Caco-2 (cell line): ENCODE results near the gene PUM1. TPM values are rescaled to one million over a fixed set of nuclear protein-coding genes. Genes with fewer than 3 reads are reported as not detected.

Source experiments
- BruUV-seq: library from RNA; stranded (reverse); fragments of 400-500 nt; replicated peaks from 2 replicates; lab custom pipeline; 2021; lab: Mats Ljungman, UMichigan
- CTCF ChIA-PET: fragments of 300-600 bp; sonication (Branson Sonifier 250); formaldehyde crosslinking; loops from one replicate; lab custom pipeline; 2022; ENCODE audit warnings: antibody characterized with exemption; lab: Charles Lee
- POLR2A ChIA-PET: fragments of 300-600 bp; sonication (Branson Sonifier 250); formaldehyde crosslinking; loops from one replicate; lab custom pipeline; 2022; ENCODE audit warnings: antibody characterized with exemption; lab: Charles Lee
- DNase-seq, 2 experiments: peaks; one replicate each; pipeline versions ENCODE4 v3.0.0 to v3.0.0-alpha.2; 2020 to 2022
- H3K27me3 ChIP-seq: replicated peaks from 2 replicates; pipeline ENCODE4 v1.6.0; 2011; ENCODE audit warnings: low read length; ENCODE audit not compliant: control insufficient read depth, insufficient read depth
- H3K36me3 ChIP-seq: 2 replicates; pipeline ENCODE4 v1.5.1; 2011; ENCODE audit warnings: low read length; ENCODE audit not compliant: control insufficient read depth, insufficient read depth
- H3K4me1 ChIP-seq: fragments of 250-450 bp; sonication (Bioruptor Pico); 2 replicates; pipeline ENCODE4 v1.5.1; 2020; ENCODE audit warnings: mild to moderate bottlenecking
- H3K4me3 ChIP-seq: 2 replicates; pipeline ENCODE4 v1.5.1; 2011; ENCODE audit warnings: low read depth, mild to moderate bottlenecking, control low read depth, low read length
- H3K9me3 ChIP-seq: fragments of 250-450 bp; sonication (Bioruptor Pico); 2 replicates; pipeline ENCODE4 v1.5.1; 2020; ENCODE audit warnings: mild to moderate bottlenecking, moderate library complexity
- H3K27ac Mint-ChIP-seq: one replicate; pipeline ENCODE4 v1.8.0; 2022; ENCODE audit warnings: mixed read lengths; ENCODE audit not compliant: unreplicated experiment
- H3K27me3 Mint-ChIP-seq: one replicate; pipeline ENCODE4 v1.8.0; 2022; ENCODE audit warnings: mixed read lengths; ENCODE audit not compliant: insufficient read depth, unreplicated experiment
- H3K36me3 Mint-ChIP-seq: one replicate; pipeline ENCODE4 v1.8.0; 2022; ENCODE audit warnings: mild to moderate bottlenecking, mixed read lengths; ENCODE audit not compliant: insufficient read depth, unreplicated experiment
- H3K4me1 Mint-ChIP-seq: one replicate; pipeline ENCODE4 v1.8.0; 2022; ENCODE audit warnings: low read depth, mixed read lengths; ENCODE audit not compliant: unreplicated experiment
- H3K4me3 Mint-ChIP-seq: one replicate; pipeline ENCODE4 v1.8.0; 2022; ENCODE audit warnings: mild to moderate bottlenecking, moderate library complexity, mixed read lengths; ENCODE audit not compliant: unreplicated experiment
- H3K9me3 Mint-ChIP-seq: one replicate; pipeline ENCODE4 v1.8.0; 2022; ENCODE audit warnings: mixed read lengths; ENCODE audit not compliant: unreplicated experiment
- intact Hi-C: fragments of 100-400 bp; cut with micrococcal nuclease; formaldehyde crosslinking; loops from one replicate; pipeline ENCODE4 v1.10.0; 2022; ENCODE audit not compliant: unreplicated experiment
- total RNA-seq: library from RNA; stranded (reverse); gene quantifications from 2 replicates; pipeline ENCODE4 v1.2.3, GENCODE V29; 2022
- TF ChIP-seq, protein P1 (sequence below), 2 experiments: fragments of 200-600 bp in 1 of 2; IDR thresholded peaks; 1 replicate in 1 of 2; 2 replicates in 1 of 2; pipeline versions ENCODE4 v1.5.1 to v1.8.0; 2011 to 2022; ENCODE audit warnings: antibody characterized with exemption in 1 of 2, control low read depth in 1 of 2, inconsistent platforms in 1 of 2, low read depth in 1 of 2, low read length in 1 of 2, mild to moderate bottlenecking in 1 of 2, moderate library complexity in 1 of 2; ENCODE audit not compliant: insufficient read depth in 1 of 2, severe bottlenecking in 1 of 2, unreplicated experiment in 1 of 2

PUM1 gene
- total RNA-seq, 1 experiment from 2014 or later = 93.7 TPM

DNA sequence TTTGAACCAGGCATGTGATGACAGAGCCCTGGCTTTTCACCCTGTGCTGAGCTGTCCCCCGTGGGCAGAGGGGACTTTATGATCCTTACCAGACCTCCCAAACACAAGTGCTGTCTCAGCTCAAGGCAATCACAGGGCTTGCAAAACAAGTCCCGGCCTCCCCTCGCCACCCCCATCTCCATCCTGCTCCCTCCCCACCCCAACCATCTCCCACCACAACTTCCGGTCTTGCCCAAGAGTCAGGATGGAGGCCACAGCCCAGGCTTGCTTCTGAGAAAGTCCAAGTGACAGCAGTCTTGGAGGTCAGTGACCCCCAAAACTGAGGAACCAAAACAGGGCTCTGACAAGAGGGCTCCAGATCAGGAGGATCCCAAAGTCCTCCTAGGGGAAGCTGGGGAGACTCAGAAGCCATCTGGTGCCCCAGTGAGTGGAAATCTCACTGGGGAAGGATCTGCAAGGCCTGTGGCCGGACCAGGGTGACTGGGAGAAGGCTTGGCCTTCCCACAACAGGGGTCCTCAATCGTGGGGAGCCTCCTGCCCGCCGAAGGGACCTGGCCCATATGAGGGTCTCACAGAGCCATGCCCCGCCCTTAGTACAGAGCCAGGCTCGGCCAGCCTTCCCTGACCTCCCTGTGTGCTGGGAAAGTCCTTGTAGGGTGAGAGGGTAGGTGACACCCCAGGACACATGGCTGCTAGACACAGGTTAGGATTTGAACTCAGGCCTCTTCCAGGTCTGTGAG, 152.4 kb downstream of the PUM1 start:
- Histone ChIP-seq H3K36me3 (no peaks in the 10 kb centered on the region), H3K27me3 (no peaks in the 10 kb centered on the region), H3K4me3 (no peak overlapping the region), H3K4me1 (no peaks in the 10 kb centered on the region), H3K9me3 (no peaks in the 10 kb centered on the region)
- ChIA-PET POLR2A (no interaction called here), CTCF (interaction anchor here (0.5 to 3.8 kb wide), 2 partner anchors 111 to 122 kb away, joined by 3 to 42 read pairs; no protein-coding TSS in a partner anchor)
- H3K4me3 Mint-ChIP-seq = no peak overlapping the region
- no peaks in the 10 kb centered on the region for H3K36me3 Mint-ChIP-seq
- H3K27ac Mint-ChIP-seq = no peak overlapping the region
- no peaks in the 10 kb centered on the region for H3K4me1 Mint-ChIP-seq
- intact Hi-C loops = no loop called here
- no peaks in the 10 kb centered on the region for H3K9me3 Mint-ChIP-seq
- DNase-seq = no peak
- TF ChIP-seq, protein P1, sequence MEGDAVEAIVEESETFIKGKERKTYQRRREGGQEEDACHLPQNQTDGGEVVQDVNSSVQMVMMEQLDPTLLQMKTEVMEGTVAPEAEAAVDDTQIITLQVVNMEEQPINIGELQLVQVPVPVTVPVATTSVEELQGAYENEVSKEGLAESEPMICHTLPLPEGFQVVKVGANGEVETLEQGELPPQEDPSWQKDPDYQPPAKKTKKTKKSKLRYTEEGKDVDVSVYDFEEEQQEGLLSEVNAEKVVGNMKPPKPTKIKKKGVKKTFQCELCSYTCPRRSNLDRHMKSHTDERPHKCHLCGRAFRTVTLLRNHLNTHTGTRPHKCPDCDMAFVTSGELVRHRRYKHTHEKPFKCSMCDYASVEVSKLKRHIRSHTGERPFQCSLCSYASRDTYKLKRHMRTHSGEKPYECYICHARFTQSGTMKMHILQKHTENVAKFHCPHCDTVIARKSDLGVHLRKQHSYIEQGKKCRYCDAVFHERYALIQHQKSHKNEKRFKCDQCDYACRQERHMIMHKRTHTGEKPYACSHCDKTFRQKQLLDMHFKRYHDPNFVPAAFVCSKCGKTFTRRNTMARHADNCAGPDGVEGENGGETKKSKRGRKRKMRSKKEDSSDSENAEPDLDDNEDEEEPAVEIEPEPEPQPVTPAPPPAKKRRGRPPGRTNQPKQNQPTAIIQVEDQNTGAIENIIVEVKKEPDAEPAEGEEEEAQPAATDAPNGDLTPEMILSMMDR (IDR thresholded peaks at IDR 0.05; ENCODE audit: insufficient read depth in 1 of 2, low read depth in 1 of 2, low read length in 1 of 2, severe bottlenecking in 1 of 2, unreplicated experiment in 1 of 2) = no peak
- BruUV-seq = no TSS peak
- no peaks in the 10 kb centered on the region for H3K27me3 Mint-ChIP-seq

DNA sequence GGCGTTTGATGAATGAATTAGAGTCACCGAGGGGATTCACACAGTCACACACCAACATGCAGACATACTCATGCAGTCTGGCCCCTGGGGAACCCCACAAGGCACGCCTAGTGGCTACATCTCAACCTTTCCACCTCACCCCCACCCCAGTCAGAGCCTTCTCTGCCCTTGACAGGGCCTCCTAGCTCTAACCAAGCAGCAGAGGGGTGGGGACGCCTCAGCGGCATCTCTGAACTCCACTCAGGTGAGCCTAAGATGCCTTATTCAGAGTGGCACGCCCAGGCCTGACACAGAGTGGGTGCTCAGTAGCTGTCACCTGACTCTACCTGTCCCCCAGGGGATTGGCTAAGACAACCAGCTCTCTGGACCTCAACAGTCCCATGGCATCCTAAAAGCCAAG, 153.3 kb downstream of the PUM1 start:
- H3K4me3 ChIP-seq = no peak overlapping the region
- no peaks in the 10 kb centered on the region; the same call in 1 of the 2 replicates for H3K27me3 ChIP-seq
- Mint-ChIP-seq H3K4me1 (no peaks in the 10 kb centered on the region), H3K27me3 (no peaks in the 10 kb centered on the region), H3K9me3 (no peaks in the 10 kb centered on the region), H3K27ac (no peak overlapping the region), H3K36me3 (no peaks in the 10 kb centered on the region), H3K4me3 (no peak overlapping the region)
- DNase-seq = no peak
- TF ChIP-seq, protein P1 (IDR thresholded peaks at IDR 0.05; ENCODE audit: insufficient read depth in 1 of 2, low read depth in 1 of 2, low read length in 1 of 2, severe bottlenecking in 1 of 2, unreplicated experiment in 1 of 2) = no peak
- ChIA-PET CTCF (interaction anchor here (0.8 to 3.8 kb wide), 3 partner anchors 104 to 133 kb away, joined by 3 to 42 read pairs (median 5); no protein-coding TSS in a partner anchor), POLR2A (no interaction called here)
- H3K36me3 ChIP-seq = no peaks in the 10 kb centered on the region
- H3K4me1 ChIP-seq = no peaks in the 10 kb centered on the region
- intact Hi-C loops = no loop called here
- no TSS peak for BruUV-seq
- no peaks in the 10 kb centered on the region for H3K9me3 ChIP-seq

DNA sequence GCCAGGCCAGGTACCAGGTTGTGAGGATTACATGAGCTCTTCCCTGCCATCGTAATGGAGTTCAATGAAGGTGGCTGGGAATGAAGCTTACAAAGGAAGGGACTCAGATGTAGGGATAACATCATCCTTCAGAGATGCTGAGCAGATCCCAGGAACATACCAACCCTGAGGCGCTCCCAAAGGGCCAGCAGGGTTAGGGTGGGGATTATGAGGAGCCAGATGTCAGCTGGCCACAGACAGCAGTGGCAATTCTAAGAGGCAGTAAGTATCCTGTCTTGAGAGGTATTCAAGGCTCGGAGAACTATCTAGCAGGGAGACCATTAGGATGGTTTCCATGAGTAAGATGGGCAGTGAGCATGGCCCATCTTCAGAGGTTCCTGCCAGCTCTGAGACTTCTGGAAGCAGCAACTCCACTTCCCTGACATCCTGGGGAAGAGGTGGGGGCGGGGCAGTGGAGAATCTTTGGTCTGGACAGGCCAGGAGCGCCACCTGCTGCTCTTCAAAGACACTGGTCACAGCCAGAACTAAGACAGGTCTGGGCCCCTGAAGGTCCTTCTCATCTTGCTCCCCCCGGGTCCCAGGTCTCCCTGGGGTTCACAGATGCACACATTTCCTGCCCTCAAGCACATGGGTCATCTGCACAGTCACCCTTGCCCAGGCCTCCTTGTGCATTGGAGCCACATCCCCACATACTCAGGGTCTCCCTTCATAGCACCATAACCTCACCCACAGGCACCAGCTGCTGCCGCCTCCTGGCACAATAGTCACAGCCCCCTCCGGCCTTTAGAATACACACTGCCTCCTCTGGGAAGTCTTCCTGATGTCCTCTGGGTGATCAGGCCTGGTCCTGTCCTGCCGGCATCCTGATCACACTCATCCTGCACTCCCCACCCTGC, 154.2 kb downstream of the PUM1 start:
- Mint-ChIP-seq H3K9me3 (no peaks in the 10 kb centered on the region), H3K4me1 (no peaks in the 10 kb centered on the region), H3K27me3 (no peaks in the 10 kb centered on the region), H3K4me3 (no peak overlapping the region), H3K27ac (no peak overlapping the region), H3K36me3 (no peaks in the 10 kb centered on the region)
- peak; percentile 71 to 75 for DNase-seq
- no peaks in the 10 kb centered on the region for H3K36me3 ChIP-seq
- no peaks in the 10 kb centered on the region for H3K4me1 ChIP-seq
- intact Hi-C loops = loop anchor here (1.0 kb wide), 3 partner anchors 110 to 192 kb away; no protein-coding TSS in a partner anchor
- no TSS peak for BruUV-seq
- POLR2A ChIA-PET = no interaction called here
- H3K9me3 ChIP-seq = no peaks in the 10 kb centered on the region
- no peak overlapping the region for H3K4me3 ChIP-seq
- CTCF ChIA-PET = interaction anchor here (0.6 to 3.8 kb wide), 7 partner anchors 32 to 192 kb away, joined by 3 to 42 read pairs (median 9); no protein-coding TSS in a partner anchor
- TF ChIP-seq, protein P1 (IDR thresholded peaks at IDR 0.05; ENCODE audit: insufficient read depth in 1 of 2, low read depth in 1 of 2, low read length in 1 of 2, severe bottlenecking in 1 of 2, unreplicated experiment in 1 of 2) = peak; percentile 67 to 69
- no peaks in the 10 kb centered on the region; the same call in 1 of the 2 replicates for H3K27me3 ChIP-seq
